Rectal smooth muscle tissue (tissue), 1 donor: ENCODE measurements around the gene FGR.

Source experiments
- H3K27ac ChIP-seq: one replicate; pipeline ENCODE4 v1.7.0; 2013; ENCODE audit warnings: low read depth, low read length, inconsistent platforms
- H3K27me3 ChIP-seq: one replicate; pipeline ENCODE4 v1.7.0; 2013; ENCODE audit warnings: low read length; ENCODE audit not compliant: control insufficient read depth, insufficient read depth
- H3K36me3 ChIP-seq: one replicate; pipeline ENCODE4 v1.7.0; 2013; ENCODE audit warnings: low read length; ENCODE audit not compliant: control insufficient read depth, insufficient read depth
- H3K4me1 ChIP-seq: one replicate; pipeline ENCODE4 v1.7.0; 2013; ENCODE audit warnings: low read length; ENCODE audit not compliant: control insufficient read depth, insufficient read depth
- H3K4me3 ChIP-seq: one replicate; pipeline ENCODE4 v1.7.0; 2013; ENCODE audit warnings: low read length
- H3K9ac ChIP-seq: one replicate; pipeline ENCODE4 v1.7.0; 2013; ENCODE audit warnings: low read length

Gene FGR

GRCh38 chr1:27668121-27668807, 33.3 kb upstream of the FGR start:
- Histone ChIP-seq H3K4me1 (peaks cover 8% of the 10 kb centered on the region), H3K27ac (no peak overlapping the region)

GRCh38 chr1:27666791-27667254, 31.8 kb upstream of the FGR start:
- Histone ChIP-seq H3K27ac (no peak overlapping the region), H3K4me1 (peaks cover 2% of the 10 kb centered on the region), H3K9ac (no peak overlapping the region), H3K4me3 (no peak overlapping the region), H3K27me3 (no peaks in the 10 kb centered on the region), H3K36me3 (no peaks in the 10 kb centered on the region)

More at GRCh38 chr1:27668121-27668807, 33.3 kb upstream of the FGR start:
- Histone ChIP-seq H3K4me3 (no peak overlapping the region), H3K36me3 (no peaks in the 10 kb centered on the region), H3K9ac (no peak overlapping the region), H3K27me3 (no peaks in the 10 kb centered on the region)

- Histone ChIP-seq H3K4me1 (peaks cover 2% of the 10 kb centered on the region), H3K4me3 (no peak overlapping the region), H3K9ac (no peak overlapping the region), H3K36me3 (no peaks in the 10 kb centered on the region), H3K27me3 (no peaks in the 10 kb centered on the region), H3K27ac (no peak overlapping the region)
Measured at GRCh38 chr1:27666294-27666693, 31.3 kb upstream of the FGR start.

- H3K36me3 ChIP-seq, result no peaks in the 10 kb centered on the region
- peaks cover 2% of the 10 kb centered on the region for H3K4me1 ChIP-seq
- H3K27ac ChIP-seq, result no peak overlapping the region
- no peak overlapping the region for H3K9ac ChIP-seq
- no peak overlapping the region for H3K4me3 ChIP-seq
- H3K27me3 ChIP-seq, result no peaks in the 10 kb centered on the region
Measured at GRCh38 chr1:27665016-27665651, 30.1 kb upstream of the FGR start.

- no peaks in the 10 kb centered on the region for H3K36me3 ChIP-seq
- peaks cover under 1% of the 10 kb centered on the region for H3K4me1 ChIP-seq
- H3K4me3 ChIP-seq, result no peak overlapping the region
- no peaks in the 10 kb centered on the region for H3K27me3 ChIP-seq
- no peak overlapping the region for H3K27ac ChIP-seq
- no peak overlapping the region for H3K9ac ChIP-seq
Measured at GRCh38 chr1:27664291-27664690, 29.3 kb upstream of the FGR start.

GRCh38 chr1:27662707-27663393, 27.9 kb upstream of the FGR start:
- H3K4me1 ChIP-seq, result no peaks in the 10 kb centered on the region
- no peaks in the 10 kb centered on the region for H3K36me3 ChIP-seq
- H3K27me3 ChIP-seq, result no peaks in the 10 kb centered on the region
- H3K27ac ChIP-seq, result no peak overlapping the region
- H3K4me3 ChIP-seq, result no peak overlapping the region
- H3K9ac ChIP-seq, result no peak overlapping the region

DNA sequence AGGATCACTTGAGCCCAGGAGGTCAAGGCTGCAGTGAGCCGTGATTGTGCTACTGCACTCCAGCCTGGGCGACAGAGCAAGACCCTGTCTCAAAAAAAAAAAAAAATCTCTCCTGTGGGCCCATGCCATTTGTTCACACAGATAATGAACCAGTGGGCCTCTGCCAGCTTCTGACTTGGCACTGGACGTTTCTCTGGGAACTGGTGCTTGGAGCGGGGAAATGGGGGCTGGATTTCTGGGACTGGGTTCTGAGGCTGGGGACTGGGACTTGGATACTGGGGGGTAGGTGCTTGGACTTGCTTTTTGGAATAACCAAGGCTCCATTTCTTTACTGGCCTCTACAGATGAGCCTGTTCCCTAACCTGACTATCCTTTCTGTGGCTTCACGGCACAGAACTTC, 27.3 kb upstream of the FGR start:
- no peaks in the 10 kb centered on the region for H3K4me1 ChIP-seq
- no peaks in the 10 kb centered on the region for H3K27me3 ChIP-seq
- no peak overlapping the region for H3K4me3 ChIP-seq
- no peaks in the 10 kb centered on the region for H3K36me3 ChIP-seq
- H3K27ac ChIP-seq, result no peak overlapping the region
- H3K9ac ChIP-seq, result no peak overlapping the region

GRCh38 chr1:27661412-27662075, 26.6 kb upstream of the FGR start:
- Histone ChIP-seq H3K27ac (no peak overlapping the region), H3K36me3 (no peaks in the 10 kb centered on the region), H3K9ac (no peak overlapping the region)

GRCh38 chr1:27660300-27660835, 25.4 kb upstream of the FGR start:
- Histone ChIP-seq H3K27ac (peak overlapping the region; percentile 68), H3K36me3 (no peaks in the 10 kb centered on the region), H3K9ac (no peak overlapping the region), H3K27me3 (no peaks in the 10 kb centered on the region), H3K4me1 (peaks cover 4% of the 10 kb centered on the region), H3K4me3 (peak overlapping the region; percentile 54)

More at GRCh38 chr1:27661412-27662075, 26.6 kb upstream of the FGR start:
- Histone ChIP-seq H3K27me3 (no peaks in the 10 kb centered on the region), H3K4me3 (no peak overlapping the region), H3K4me1 (no peaks in the 10 kb centered on the region)

DNA sequence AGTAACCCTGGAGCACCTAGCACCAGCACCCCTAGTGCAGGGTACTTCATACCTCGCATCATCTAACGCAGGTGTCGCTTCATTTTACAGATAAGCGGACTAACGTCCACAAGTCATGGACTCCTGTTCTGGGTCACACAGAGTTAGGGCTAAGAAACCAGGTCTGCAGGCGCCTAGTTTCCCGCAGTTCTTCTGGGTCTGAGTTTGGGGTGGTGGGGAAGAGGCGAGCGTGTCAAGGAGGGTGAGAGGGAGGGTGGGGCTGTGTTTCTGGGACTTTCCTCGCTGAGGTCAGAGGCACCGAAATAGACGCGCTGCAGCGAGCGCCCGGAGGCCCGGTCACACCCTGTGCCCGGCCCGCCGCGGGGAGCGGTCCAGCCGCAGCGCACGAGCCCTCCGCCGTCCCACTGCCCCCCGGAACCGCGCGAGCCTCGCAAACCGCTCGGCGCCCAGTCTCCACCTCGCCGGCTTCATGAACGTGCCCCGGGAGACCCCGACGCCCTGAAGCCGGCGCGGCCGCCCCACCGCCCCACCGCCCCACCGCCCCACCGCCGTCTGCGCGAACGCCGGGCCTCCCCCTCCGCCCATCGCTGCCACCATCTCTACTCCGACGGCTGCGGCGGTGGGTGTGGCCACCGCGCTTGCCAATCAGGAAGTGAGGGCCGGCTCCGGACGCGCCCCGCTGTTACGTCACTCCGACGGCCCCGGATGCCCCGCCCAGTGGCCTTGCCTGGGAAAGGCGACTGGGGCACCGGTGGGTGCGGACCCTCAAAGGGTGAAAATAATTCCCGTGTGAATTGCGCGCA, 24.7 kb upstream of the FGR start:
- Histone ChIP-seq H3K4me3 (peak overlapping the region; percentile 59), H3K4me1 (peaks cover 4% of the 10 kb centered on the region), H3K27ac (peak overlapping the region; percentile 68), H3K9ac (no peak overlapping the region), H3K36me3 (no peaks in the 10 kb centered on the region), H3K27me3 (no peaks in the 10 kb centered on the region)

DNA sequence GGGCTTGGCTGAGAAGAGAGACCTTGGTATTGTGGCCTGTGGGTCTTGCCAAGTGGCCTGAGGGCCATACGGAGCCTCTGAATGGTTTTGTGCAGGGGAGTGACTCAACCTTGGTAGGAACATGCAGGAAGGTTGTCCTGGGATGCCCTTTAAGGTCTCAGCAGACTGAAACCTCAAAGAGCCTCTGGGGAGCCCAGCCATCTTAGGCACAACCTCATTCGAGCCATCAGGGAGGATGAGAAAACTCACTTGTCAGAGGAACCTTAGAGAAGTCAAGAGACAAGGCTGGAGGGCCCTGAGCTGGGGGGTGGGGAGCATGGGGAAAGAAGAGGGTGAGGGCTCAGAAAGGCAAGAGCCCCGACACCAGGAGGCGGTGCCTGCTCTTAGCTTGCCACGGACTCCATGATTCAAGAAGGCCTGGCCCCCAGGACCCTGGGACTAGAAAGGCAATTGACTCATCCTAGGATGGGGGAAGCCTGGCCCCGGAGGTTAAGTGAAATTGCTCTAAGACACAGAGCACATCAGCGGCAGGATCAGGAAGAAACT, 24.0 kb upstream of the FGR start:
- Histone ChIP-seq H3K4me1 (peaks cover 4% of the 10 kb centered on the region), H3K27ac (peak overlapping the region; percentile 68), H3K27me3 (no peaks in the 10 kb centered on the region), H3K9ac (no peak overlapping the region), H3K4me3 (peak overlapping the region; percentile 59), H3K36me3 (no peaks in the 10 kb centered on the region)
